GM19351 (cell line): ENCODE measurements around the gene SIDT2.
"Not testable (repeated sequence)": the region's sequence is repeated elsewhere in the genome, so short reads cannot be mapped to it uniquely, and the experiment has no call there.

ENCODE experiments used
- ATAC-seq: cut with Tn5 transposase; IDR thresholded peaks from one replicate; pipeline ENCODE4 v1.9.1; 2021; ENCODE audit warnings: mild to moderate bottlenecking, moderate library complexity; ENCODE audit not compliant: unreplicated experiment

Gene SIDT2

GRCh38 chr11:117178210-117179034 is at the start of gene SIDT2:
Gene SIDT2, plus strand, starts transcription at chr11:117178743. Its CDS starts 521 bp downstream, at chr11:117179264.
- peak; percentile 91 for ATAC-seq

- ATAC-seq, result not testable (repeated sequence)
Measured at GRCh38 chr11:117130396-117130795, 48.1 kb upstream of the SIDT2 start.

- ATAC-seq, result no peak
Measured at GRCh38 chr11:117130879-117131278, 47.7 kb upstream of the SIDT2 start.

- ATAC-seq, result no peak
Measured at GRCh38 chr11:117134431-117134830, 44.1 kb upstream of the SIDT2 start.

- not testable (repeated sequence) for ATAC-seq
Measured at GRCh38 chr11:117134979-117135378, 43.6 kb upstream of the SIDT2 start.

GRCh38 chr11:117137223-117138086 is 41.1 kb upstream of the SIDT2 start:
- ATAC-seq, result not testable (repeated sequence)

DNA sequence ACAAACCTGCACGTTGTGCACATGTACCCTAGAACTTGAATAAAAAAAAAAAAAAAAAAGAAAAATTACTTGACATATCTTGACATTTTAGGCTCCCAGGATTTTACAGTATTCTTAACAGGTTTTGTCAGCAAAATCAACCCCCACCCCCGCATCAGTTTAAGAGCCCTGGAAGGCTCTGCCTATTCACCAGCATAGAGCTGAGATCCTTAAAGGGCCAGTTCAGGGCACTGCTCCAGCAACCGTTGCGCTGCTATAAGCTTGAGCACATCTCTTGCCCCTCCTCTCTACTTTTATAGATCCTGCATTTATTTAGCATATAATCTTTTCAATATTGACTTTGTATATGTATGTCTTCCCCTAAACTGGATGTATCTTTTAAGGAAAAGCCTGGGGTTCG is 35.2 kb upstream of the SIDT2 start:
- no peak for ATAC-seq

GRCh38 chr11:117143871-117144476 is 34.6 kb upstream of the SIDT2 start, which contains the start of gene PAFAH1B2:
Gene PAFAH1B2, plus strand, starts transcription at chr11:117144287. Its CDS starts 8,161 bp downstream, at chr11:117152448.
- peak; percentile 95 for ATAC-seq

- ATAC-seq, result peak; percentile 39
Measured at GRCh38 chr11:117144477-117145392, 33.8 kb upstream of the SIDT2 start.

DNA sequence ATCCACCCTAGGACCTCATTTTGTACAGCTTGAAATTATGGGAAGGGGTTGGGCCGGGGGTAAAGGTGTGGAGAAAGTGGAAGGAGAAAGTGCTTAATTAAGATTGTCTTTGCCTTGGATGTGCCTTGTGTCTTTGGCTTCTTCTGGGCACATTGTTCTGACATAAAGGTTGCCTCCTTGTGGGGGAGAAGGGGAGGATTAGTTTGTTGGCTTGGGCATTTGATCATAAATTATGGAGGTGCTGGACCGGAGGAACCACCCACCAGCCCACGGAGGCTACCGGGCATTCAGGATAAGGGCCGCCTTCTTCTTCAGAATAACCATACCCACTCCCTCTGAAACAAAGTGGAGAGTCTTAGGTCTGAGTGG is 33.2 kb upstream of the SIDT2 start:
- no peak for ATAC-seq

DNA sequence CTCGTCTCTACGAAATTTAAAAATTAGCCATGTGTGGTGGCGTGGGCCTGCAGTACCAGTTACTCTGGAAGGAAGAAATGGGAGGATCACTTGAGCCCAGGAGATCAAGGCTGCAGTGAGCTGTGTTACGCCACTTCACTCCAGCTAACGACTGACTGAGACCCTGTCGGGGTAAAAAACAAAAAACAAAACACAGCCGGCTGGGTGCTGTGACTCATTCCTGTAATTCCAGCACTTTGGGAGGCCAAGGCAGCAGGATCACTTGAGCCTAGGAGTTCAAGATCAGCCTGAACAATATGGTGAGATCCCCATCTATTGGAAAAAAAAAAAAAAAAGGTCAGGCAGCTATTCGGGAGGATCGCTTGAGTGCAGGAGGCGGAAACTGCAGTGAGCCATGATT is 32.0 kb upstream of the SIDT2 start:
- ATAC-seq, result no peak

- ATAC-seq, result no peak
Measured at GRCh38 chr11:117152066-117152465, 26.5 kb upstream of the SIDT2 start.

- no peak for ATAC-seq
Measured at GRCh38 chr11:117154468-117154867, 24.1 kb upstream of the SIDT2 start.

- no peak for ATAC-seq
Measured at GRCh38 chr11:117157507-117157906, 21.0 kb upstream of the SIDT2 start.

GRCh38 chr11:117159892-117160291 is 18.7 kb upstream of the SIDT2 start:
- ATAC-seq, result no peak

- ATAC-seq, result no peak
Measured at GRCh38 chr11:117160826-117161225, 17.7 kb upstream of the SIDT2 start.

- ATAC-seq, result no peak
Measured at GRCh38 chr11:117166491-117166890, 12.1 kb upstream of the SIDT2 start.

- ATAC-seq, result no peak
Measured at GRCh38 chr11:117169736-117170135, 8.8 kb upstream of the SIDT2 start.

DNA sequence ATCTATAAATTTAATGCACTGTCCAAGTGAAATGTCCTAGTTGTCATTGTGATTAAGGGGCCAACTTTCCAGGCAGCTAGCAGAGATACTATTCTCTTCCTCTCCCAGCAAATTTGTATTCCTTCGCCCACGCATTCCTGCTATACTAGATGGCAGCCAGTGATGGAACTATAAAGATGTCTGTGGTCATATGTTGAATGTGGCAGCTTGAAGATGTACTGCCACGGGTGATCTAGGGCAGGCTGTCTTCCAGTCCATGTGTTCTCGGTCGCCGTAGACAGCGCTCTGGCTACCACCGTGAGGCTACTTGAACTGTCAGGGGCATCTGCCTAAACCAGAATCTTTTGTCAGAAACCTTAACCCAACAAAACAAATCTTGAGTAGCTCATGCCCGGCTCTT is 8.3 kb upstream of the SIDT2 start:
- no peak for ATAC-seq

DNA sequence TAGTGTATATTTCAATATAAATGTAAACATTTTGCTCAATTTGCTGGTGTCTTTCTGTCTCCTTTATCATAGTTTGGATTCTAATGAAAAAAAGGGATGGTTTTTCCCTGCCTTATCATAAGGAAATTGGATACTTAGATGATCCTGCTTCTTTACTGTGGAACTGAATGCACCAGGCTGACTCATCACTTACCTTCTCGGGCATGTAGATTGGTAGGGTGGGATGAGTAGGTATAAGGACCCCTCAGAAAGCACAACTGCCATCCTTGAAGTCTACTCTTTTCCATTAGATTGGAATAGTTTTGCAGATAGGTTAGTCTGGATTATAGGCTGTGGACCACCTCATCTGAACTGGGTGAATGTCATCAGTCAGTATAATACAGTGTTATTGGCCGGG is 7.5 kb upstream of the SIDT2 start:
- no peak for ATAC-seq
